ENCODE results near the gene RAB40B.

- peak in 1 of 2 donors; percentile 21 for TF ChIP-seq RAD21 (IDR thresholded peaks at IDR 0.05)
- no peak for TF ChIP-seq CTCF (IDR thresholded peaks at IDR 0.05; ENCODE audit: low read depth, low read length, missing input control)
- peak; percentile 34 for TF ChIP-seq SP1 (IDR thresholded peaks at IDR 0.05)
Observed at GRCh38 chr17:82674656-82675475, 23.6 kb downstream of the RAB40B start.

All from liver (tissue), 3 donors.